ENCODE results near the gene ZNF662. TPM values are rescaled to one million over a fixed set of nuclear protein-coding genes. Genes with fewer than 3 reads are reported as not detected.

The ZNF662 gene
- total RNA-seq, 1 experiment from 2014 or later, result 2.7 TPM

DNA sequence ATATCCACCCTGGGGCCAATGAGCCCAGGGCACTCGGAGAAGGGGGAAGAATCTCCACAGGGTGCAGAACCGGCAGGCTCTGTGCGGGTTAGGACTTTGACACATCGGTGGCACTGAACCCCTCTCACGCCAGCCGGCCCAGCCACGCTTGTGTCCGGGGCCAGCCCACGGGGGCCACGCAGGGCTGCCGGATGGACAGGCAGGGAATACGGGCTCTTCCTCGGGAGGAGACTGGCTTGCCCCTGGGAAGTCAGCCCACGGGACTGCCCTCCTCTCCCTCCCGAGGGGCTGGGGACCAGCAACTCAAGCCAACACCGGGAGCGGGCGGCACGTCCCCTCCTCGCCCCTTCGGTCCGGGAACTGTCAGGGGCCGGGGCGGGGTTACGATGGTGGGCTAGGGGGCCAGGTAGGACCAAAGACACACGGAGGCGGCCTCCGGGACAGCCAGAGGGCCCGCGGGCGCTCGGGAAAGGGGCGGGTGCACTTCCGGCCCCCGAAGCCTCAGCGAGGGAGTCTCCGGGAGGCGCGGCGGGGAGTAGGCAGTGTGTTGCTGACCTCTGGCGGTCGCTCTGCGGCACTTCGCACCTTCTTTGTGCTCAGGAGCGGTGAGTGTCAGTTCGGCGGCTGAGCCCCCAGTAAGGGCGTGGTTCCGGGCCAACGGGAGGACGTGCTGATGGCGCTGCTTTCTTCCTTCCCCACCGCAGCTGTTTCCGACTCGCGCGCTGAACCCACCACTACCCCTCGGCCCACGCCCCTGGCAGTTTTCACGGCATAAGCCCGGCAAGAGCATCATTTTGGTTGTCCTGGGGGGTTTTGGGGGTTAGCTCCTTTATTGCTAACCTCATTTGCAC lies 25.1 kb upstream of the ZNF662 start (continued):
- TF ChIP-seq OVOL2 (CRISPR knock-in tag; IDR thresholded peaks at IDR 0.05; ENCODE audit: borderline replicate concordance) (no peak), GABPB1 (CRISPR knock-in tag; IDR thresholded peaks at IDR 0.05) (peak; percentile 65), RELA (CRISPR knock-in tag; IDR thresholded peaks at IDR 0.05; ENCODE audit: borderline replicate concordance) (no peak), NFE2L1 (CRISPR knock-in tag; IDR thresholded peaks at IDR 0.05) (no peak), FOXP1 (CRISPR knock-in tag; IDR thresholded peaks at IDR 0.05; ENCODE audit: borderline replicate concordance) (0 out of 2 replicates have a peak, but pooled peaks have one; percentile 21), HMGA2 (CRISPR knock-in tag; IDR thresholded peaks at IDR 0.05) (no peak), ZBTB21 (CRISPR knock-in tag; IDR thresholded peaks at IDR 0.05; ENCODE audit: borderline replicate concordance) (no peak), NR2C2 (CRISPR knock-in tag; IDR thresholded peaks at IDR 0.05) (no peak), SP1 (CRISPR knock-in tag; conservative IDR thresholded peaks at IDR 0.05) (peak; percentile 73), TP53 (CRISPR knock-in tag; IDR thresholded peaks at IDR 0.05) (no peak), FOXJ3 (CRISPR knock-in tag; IDR thresholded peaks at IDR 0.05; ENCODE audit: borderline replicate concordance) (no peak)
- TF ChIP-seq, protein P1, sequence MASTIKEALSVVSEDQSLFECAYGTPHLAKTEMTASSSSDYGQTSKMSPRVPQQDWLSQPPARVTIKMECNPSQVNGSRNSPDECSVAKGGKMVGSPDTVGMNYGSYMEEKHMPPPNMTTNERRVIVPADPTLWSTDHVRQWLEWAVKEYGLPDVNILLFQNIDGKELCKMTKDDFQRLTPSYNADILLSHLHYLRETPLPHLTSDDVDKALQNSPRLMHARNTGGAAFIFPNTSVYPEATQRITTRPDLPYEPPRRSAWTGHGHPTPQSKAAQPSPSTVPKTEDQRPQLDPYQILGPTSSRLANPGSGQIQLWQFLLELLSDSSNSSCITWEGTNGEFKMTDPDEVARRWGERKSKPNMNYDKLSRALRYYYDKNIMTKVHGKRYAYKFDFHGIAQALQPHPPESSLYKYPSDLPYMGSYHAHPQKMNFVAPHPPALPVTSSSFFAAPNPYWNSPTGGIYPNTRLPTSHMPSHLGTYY (CRISPR knock-in tag; IDR thresholded peaks at IDR 0.05), result no peak
- TF ChIP-seq, protein P2, sequence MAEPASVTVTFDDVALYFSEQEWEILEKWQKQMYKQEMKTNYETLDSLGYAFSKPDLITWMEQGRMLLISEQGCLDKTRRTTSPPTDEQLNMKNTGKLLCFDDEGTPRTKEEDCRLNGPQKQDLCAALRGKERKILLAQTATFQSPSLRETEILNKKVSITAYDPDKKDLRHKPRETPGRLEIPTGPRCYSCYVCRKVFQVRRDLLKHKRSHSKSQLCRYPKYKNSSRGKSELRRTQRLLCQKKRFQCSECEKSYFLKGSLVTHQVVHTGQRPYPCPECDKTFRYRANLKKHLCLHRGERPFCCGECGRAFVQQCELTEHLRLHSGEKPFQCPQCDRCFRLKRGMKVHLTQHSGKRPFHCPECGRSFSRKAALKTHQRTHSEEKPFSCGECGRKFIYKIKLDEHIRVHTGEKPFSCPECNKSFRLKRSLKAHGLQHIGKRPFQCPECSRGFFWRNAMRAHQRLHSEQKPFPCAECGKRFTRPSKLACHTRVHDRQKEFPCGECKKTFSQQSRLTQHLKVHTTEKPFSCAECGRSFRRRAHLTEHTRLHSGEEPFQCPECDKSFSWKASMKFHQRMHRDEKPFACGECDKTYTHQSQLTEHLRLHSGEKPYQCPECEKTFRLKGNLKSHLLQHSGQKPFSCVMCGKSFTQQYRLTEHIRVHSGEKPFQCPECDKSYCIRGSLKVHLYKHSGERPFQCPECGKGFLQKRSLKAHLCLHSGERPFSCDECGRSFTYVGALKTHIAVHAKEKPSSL (CRISPR knock-in tag; conservative IDR thresholded peaks at IDR 0.05), result no peak
- TF ChIP-seq, protein P3, sequence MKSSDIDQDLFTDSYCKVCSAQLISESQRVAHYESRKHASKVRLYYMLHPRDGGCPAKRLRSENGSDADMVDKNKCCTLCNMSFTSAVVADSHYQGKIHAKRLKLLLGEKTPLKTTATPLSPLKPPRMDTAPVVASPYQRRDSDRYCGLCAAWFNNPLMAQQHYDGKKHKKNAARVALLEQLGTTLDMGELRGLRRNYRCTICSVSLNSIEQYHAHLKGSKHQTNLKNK (CRISPR knock-in tag; IDR thresholded peaks at IDR 0.05), result no peak
- TF ChIP-seq, protein P4, sequence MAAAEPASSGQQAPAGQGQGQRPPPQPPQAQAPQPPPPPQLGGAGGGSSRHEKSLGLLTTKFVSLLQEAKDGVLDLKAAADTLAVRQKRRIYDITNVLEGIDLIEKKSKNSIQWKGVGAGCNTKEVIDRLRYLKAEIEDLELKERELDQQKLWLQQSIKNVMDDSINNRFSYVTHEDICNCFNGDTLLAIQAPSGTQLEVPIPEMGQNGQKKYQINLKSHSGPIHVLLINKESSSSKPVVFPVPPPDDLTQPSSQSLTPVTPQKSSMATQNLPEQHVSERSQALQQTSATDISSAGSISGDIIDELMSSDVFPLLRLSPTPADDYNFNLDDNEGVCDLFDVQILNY (CRISPR knock-in tag; IDR thresholded peaks at IDR 0.05), result 0 out of 2 replicates have a peak, but pooled peaks have one; percentile 25
- TF ChIP-seq, protein P5, sequence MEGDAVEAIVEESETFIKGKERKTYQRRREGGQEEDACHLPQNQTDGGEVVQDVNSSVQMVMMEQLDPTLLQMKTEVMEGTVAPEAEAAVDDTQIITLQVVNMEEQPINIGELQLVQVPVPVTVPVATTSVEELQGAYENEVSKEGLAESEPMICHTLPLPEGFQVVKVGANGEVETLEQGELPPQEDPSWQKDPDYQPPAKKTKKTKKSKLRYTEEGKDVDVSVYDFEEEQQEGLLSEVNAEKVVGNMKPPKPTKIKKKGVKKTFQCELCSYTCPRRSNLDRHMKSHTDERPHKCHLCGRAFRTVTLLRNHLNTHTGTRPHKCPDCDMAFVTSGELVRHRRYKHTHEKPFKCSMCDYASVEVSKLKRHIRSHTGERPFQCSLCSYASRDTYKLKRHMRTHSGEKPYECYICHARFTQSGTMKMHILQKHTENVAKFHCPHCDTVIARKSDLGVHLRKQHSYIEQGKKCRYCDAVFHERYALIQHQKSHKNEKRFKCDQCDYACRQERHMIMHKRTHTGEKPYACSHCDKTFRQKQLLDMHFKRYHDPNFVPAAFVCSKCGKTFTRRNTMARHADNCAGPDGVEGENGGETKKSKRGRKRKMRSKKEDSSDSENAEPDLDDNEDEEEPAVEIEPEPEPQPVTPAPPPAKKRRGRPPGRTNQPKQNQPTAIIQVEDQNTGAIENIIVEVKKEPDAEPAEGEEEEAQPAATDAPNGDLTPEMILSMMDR (IDR thresholded peaks at IDR 0.05), result peak; percentile 57; the same call in 1 of the 2 replicates
- TF ChIP-seq, protein P6, sequence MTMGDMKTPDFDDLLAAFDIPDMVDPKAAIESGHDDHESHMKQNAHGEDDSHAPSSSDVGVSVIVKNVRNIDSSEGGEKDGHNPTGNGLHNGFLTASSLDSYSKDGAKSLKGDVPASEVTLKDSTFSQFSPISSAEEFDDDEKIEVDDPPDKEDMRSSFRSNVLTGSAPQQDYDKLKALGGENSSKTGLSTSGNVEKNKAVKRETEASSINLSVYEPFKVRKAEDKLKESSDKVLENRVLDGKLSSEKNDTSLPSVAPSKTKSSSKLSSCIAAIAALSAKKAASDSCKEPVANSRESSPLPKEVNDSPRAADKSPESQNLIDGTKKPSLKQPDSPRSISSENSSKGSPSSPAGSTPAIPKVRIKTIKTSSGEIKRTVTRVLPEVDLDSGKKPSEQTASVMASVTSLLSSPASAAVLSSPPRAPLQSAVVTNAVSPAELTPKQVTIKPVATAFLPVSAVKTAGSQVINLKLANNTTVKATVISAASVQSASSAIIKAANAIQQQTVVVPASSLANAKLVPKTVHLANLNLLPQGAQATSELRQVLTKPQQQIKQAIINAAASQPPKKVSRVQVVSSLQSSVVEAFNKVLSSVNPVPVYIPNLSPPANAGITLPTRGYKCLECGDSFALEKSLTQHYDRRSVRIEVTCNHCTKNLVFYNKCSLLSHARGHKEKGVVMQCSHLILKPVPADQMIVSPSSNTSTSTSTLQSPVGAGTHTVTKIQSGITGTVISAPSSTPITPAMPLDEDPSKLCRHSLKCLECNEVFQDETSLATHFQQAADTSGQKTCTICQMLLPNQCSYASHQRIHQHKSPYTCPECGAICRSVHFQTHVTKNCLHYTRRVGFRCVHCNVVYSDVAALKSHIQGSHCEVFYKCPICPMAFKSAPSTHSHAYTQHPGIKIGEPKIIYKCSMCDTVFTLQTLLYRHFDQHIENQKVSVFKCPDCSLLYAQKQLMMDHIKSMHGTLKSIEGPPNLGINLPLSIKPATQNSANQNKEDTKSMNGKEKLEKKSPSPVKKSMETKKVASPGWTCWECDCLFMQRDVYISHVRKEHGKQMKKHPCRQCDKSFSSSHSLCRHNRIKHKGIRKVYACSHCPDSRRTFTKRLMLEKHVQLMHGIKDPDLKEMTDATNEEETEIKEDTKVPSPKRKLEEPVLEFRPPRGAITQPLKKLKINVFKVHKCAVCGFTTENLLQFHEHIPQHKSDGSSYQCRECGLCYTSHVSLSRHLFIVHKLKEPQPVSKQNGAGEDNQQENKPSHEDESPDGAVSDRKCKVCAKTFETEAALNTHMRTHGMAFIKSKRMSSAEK (CRISPR knock-in tag; IDR thresholded peaks at IDR 0.05; ENCODE audit: borderline replicate concordance), result no peak
- TF ChIP-seq, protein P7, sequence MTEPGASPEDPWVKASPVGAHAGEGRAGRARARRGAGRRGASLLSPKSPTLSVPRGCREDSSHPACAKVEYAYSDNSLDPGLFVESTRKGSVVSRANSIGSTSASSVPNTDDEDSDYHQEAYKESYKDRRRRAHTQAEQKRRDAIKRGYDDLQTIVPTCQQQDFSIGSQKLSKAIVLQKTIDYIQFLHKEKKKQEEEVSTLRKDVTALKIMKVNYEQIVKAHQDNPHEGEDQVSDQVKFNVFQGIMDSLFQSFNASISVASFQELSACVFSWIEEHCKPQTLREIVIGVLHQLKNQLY (CRISPR knock-in tag; IDR thresholded peaks at IDR 0.05), result no peak
- TF ChIP-seq, protein P8, sequence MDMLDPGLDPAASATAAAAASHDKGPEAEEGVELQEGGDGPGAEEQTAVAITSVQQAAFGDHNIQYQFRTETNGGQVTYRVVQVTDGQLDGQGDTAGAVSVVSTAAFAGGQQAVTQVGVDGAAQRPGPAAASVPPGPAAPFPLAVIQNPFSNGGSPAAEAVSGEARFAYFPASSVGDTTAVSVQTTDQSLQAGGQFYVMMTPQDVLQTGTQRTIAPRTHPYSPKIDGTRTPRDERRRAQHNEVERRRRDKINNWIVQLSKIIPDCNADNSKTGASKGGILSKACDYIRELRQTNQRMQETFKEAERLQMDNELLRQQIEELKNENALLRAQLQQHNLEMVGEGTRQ (CRISPR knock-in tag; IDR thresholded peaks at IDR 0.05), result no peak
- TF ChIP-seq, protein P9, sequence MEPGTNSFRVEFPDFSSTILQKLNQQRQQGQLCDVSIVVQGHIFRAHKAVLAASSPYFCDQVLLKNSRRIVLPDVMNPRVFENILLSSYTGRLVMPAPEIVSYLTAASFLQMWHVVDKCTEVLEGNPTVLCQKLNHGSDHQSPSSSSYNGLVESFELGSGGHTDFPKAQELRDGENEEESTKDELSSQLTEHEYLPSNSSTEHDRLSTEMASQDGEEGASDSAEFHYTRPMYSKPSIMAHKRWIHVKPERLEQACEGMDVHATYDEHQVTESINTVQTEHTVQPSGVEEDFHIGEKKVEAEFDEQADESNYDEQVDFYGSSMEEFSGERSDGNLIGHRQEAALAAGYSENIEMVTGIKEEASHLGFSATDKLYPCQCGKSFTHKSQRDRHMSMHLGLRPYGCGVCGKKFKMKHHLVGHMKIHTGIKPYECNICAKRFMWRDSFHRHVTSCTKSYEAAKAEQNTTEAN (CRISPR knock-in tag; IDR thresholded peaks at IDR 0.05), result no peak
- TF ChIP-seq, protein P10, sequence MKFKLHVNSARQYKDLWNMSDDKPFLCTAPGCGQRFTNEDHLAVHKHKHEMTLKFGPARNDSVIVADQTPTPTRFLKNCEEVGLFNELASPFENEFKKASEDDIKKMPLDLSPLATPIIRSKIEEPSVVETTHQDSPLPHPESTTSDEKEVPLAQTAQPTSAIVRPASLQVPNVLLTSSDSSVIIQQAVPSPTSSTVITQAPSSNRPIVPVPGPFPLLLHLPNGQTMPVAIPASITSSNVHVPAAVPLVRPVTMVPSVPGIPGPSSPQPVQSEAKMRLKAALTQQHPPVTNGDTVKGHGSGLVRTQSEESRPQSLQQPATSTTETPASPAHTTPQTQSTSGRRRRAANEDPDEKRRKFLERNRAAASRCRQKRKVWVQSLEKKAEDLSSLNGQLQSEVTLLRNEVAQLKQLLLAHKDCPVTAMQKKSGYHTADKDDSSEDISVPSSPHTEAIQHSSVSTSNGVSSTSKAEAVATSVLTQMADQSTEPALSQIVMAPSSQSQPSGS (CRISPR knock-in tag; IDR thresholded peaks at IDR 0.05; ENCODE audit: borderline replicate concordance, low read depth), result no peak
